HG03558 (cell line): ENCODE results near the gene EVX2.

Experiments
- ATAC-seq: cut with Tn5 transposase; IDR thresholded peaks from one replicate; pipeline ENCODE4 v1.9.1; 2021; ENCODE audit warnings: moderate number of reproducible peaks; ENCODE audit not compliant: unreplicated experiment; ENCODE audit errors: extremely low read depth

Gene EVX2

DNA sequence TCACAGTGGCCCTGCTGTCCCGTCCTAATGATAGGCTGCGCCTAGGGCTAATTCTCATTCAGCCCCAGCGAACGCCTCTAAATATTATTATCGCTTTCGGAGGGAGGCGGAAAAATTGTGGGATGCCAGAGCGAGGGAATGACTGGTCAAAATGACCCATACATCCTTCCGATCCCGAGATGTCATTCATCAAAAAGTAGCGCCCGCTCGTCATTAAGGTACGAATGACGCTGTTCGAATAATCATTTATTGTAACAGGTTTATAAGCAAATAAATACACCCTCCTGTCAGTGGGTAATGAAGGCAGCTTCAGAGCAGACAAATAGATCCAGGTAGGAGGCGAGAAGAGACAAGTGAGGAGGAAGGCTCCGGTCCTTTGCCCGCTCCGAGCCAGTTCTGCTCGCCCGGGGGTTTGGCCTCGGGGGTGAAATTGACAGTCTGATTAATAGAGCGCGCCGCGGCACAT lies at the start of gene EVX2:
TSS of gene EVX2 (minus strand) at position 167 of the 466 bp plus-strand sequence. CDS start 186 bp downstream, outside the sequence.
- no peak for ATAC-seq

DNA sequence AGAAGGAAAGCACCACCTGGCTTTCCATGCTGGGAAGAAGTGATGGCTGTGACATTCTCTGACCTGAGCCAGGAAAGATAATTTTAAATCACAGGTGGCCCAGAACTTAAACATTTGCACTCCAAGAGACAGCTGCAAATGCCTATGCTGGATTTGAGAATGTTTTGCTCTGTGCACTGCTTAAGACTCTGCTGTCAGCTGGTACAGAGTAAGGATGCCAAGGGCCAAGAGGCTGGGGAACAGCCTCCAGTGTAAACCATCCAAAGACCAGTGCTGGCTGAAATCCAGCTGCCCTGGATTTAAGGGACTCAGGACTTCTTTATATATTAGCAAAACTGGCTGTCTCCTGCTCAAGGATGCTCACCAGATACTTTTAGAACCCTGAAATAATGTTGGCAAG lies 49.6 kb upstream of the EVX2 start:
- ATAC-seq, result no peak

DNA sequence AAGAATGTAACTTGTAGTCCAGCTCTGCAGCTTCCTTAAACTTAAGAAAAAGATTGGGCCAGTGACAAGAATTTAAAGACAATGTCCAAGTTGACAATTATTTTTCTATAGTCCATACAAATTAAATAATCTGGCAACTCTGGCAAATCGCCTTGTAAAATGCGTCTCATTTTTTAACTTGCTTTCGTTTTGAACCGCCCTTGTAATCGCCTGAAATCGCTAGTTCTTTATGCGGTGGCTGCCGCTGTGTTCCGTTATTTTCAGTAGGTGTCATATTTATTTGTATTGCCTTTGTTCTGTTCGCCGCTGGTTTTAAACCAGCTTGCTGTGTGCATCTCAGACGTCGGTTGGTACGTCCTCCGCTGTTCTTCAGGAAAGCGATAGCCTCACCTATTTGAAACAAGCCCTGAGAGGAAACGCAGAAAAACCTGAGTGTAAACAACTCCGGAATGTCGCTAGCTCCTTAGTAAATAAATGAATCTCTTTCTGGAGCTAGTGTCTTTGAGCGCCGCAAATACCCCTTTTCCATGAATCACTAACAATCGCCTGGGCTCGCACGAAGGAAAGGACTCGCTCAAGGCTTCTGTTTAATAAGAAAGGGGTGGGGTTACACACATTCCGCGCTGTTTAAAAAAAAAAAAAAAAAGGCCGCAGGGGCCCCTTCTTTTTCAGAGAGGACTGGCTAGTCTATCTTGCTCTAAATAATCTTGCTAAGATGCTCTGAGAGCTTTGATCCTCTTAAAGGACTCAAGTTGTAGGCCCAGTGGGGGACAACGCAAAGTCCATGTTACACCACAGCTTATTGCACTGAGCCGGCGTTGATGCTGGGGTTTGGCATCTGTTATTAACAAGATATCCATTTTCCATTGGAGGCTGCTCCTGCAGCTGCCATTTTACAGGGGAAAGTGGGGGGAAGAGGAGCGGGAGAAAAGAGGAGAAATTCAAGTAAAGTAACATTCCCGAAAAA lies 48.7 kb upstream of the EVX2 start:
- ATAC-seq, result no peak

DNA sequence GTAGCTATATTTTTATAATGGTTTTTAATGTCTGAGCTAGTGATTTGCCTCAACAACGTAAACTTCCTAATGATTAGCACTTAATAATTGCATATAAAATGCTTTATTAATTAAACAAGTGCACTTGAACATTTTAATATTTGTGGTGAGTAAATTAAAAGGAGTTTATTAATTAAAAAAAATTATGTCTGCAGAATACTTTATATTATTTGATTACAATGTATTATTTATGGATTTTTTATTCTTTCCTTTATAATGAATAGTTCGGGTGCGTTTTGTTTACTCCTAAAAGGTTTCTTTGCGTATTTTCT lies 48.0 kb upstream of the EVX2 start:
- ATAC-seq, result no peak

DNA sequence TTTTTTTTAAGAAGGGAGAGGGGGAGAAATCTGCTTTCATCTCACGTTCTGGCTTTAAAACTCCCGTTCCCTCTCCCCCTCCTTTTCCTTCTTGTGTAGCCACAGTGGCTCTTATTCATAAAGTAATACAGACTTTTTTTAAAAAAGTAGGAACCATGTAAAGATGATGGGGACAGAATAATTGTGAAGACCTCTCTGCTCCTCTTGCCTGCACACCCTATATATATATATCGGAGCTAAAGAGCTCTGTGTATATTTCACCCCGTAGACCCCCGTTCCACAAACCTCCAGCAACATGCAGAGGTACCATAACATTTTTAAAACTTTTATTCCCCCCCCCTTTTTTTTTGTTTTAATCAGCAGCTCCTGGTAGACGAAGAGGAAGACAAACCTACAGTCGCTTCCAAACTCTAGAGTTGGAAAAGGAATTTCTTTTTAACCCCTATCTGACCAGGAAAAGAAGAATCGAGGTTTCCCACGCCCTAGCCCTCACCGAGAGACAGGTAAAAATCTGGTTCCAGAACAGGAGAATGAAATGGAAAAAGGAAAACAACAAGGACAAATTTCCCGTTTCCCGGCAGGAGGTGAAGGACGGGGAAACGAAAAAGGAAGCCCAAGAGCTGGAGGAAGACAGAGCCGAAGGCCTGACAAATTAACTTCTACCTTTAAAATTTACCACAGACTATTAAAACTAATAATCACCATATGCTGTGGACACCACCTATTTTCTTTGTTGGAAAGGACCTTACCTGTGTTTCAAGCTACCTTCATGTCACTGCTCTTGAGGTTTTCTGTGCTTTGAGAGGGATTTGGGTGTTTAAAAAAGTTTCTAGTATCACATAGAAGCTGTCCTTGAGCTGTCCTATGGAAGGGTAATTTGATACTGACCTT lies 47.4 kb upstream of the EVX2 start:
- no peak for ATAC-seq

DNA sequence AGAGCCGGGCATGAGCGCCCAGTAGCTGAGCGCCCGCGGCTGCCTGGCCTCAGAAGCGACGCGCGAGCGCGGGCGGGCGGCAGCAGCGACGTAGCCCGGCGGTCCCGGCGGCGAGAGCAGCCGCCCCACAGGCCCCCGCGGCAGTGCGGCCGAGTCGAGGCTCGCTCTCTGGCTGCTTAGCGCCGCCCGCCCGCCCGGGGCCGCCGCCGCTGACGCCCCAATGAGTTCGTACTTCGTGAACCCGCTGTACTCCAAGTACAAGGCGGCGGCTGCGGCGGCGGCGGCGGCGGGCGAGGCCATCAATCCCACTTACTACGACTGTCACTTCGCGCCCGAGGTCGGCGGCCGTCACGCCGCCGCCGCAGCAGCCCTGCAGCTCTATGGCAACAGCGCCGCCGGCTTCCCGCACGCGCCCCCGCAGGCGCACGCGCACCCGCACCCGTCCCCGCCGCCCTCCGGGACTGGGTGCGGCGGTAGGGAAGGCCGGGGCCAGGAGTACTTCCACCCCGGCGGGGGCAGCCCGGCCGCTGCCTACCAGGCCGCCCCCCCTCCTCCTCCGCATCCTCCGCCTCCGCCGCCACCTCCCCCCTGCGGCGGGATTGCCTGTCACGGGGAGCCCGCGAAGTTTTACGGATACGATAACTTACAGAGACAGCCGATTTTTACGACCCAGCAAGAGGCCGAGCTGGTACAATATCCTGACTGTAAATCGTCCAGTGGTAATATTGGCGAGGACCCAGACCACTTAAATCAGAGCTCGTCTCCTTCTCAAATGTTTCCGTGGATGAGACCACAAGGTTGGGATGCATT lies 46.6 kb upstream of the EVX2 start:
- no peak for ATAC-seq

DNA sequence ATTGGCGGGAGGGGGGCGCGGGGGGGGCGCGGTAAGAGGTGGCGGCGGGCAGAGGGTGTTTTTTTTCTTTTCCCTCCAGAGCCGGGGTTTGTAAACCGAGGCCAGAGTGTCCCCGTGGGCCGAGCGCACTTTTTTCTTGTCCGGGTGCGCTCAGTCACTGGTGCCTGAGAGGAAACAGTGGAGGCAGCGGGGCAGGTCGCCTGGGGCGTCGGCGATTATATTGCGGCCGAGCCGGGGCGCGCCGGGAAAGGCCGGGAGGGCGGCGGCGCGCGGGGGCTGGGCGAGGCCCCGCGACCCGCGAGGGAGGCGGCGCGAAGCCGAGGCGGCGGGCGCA lies 46.0 kb upstream of the EVX2 start:
- no peak for ATAC-seq

DNA sequence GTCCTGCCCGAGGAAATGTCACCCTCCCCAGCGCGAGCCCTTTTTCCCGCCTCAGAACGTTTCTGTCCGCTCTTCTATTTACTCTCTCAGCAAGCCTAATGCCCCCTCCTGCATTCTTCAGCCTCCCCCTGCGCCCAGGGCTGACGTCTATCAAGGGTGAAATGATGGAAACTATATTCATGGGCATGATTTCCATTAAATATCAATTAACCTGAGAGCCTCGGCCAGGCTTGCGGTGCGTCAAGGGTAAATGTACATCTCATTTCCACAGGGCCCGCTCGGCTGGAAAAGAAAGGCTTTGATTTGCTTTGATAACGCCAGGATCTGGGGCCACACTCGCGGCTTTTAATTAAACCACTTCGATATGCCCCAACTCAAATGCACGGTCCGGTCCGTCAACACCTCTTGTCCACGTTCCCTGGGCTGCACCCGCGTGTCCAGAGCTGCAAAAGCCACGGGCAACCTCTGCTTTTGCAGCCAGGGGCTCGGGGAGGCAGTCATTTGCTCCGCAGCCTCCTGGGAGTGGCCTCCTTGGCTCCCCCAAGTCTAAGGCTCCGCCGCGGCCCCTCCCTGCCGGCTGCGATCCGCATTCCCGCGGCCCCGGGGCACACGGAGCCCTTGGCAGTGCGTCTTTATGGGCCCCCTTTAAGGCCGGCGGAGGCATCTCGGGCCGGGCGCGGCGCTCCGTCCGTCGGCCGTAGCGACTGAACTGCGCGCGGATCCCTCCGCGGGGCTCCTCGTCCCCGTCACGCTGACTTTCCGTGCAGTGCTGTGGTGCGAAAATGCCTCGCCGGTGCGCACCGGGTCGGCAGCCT lies 45.4 kb upstream of the EVX2 start, which contains the start of gene HOXD8:
TSS of gene HOXD8 (plus strand) at position 724 of the 815 bp plus-strand sequence. CDS start 662 bp downstream, outside the sequence.
- ATAC-seq, result no peak

DNA sequence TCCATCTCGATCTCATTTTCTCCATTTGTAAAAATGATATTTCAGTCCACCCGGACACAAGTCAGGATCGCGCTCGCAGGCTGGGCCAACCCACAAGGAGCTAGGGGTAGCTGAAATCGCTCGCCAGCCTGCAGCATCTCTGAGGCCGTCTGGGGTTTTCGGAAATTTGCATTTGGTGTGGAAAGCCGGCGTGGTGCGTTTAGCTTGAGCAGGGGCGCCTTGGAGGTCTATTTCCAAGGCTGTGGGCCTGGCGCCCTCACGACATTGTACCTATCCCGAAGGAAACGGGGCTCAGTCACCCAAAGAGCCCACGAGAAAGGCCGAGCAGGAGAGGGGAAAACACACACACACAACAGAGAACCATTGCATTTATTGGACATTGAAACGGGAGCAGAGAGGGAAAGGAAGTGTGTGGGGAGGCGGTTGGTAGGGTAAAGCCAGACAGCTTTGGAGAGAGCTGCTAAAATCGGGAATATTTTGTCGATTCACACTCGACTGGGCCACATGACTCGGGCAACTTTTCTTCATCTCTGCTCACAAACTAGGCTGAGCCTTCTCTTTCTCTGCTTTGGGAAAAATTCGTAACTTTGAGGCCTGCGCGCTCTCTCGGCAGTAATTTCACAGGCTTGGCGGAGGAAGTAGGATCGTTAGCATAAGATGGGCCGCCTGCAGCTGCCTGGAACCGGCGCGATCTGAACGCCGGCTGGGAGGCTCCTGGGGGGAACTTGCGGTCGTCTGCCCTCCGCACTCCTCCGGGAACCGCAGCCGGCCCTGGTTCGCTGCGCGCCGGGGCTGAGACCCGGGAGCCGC lies 44.6 kb upstream of the EVX2 start:
- no peak for ATAC-seq

DNA sequence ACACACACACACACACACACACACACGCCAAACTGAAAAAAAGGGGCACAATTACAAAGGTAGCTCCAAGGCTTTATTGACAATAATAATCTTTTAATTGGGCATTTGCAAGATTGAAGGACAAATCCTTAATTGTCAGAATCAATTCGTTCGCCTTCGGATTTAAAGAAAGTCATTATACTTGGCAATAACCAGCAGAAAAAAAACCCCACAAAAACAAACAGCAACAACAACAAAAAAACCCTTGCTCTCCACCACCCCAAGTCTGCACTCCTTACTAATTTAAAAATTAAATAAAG lies 44.0 kb upstream of the EVX2 start:
- no peak for ATAC-seq

DNA sequence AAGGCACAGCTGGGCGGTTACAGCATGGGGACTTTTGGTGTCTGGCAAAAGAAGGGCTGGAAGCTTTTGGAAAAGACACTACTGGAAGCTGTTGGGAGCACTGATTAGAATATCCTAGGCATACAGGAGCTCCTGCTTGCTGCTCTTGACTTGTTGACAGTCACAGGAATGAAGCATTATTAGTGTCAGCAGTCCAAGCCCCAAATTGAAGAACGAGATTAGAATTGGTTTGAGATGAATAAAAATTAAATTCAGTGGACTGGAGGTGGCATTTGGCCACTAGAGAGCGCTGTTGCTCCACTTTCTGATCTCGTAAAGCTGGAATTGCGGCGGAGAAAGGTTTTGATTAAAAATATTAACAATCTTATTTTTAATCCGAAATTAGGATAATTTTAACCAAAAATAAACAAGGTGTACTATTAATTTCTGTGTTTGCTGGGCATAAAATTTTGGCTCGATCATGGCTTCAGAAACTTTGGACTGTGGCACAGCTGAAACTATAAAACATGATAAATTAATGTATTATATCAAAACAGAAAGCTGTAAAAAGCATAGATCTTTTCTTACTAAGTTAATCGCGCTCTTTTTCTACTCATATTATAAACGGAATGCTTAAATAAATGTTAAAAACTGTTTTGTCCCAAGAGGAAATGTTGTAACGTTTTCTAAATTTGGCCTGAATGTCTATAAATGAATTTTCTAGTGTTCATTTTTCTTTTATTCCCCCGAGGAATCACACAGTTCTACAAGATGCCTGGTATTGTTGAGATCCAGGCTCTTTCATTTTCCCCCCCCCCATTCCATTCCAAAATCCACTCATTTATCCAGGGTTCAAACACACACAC lies 43.4 kb upstream of the EVX2 start:
- ATAC-seq, result no peak

DNA sequence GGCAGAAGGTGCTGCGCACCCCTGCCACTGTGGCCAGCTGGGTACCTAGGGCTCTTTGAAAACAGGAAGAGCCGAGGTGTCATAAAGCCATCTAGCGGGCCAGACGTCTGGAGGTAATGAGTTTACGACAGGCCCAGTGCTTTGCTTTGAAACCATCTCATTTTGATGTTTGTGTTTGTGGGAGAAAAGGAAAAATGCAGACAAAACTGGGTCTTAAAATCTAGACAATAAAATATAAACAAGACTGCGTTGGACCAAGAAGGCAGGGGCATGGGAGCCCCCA lies 42.0 kb upstream of the EVX2 start:
- no peak for ATAC-seq

DNA sequence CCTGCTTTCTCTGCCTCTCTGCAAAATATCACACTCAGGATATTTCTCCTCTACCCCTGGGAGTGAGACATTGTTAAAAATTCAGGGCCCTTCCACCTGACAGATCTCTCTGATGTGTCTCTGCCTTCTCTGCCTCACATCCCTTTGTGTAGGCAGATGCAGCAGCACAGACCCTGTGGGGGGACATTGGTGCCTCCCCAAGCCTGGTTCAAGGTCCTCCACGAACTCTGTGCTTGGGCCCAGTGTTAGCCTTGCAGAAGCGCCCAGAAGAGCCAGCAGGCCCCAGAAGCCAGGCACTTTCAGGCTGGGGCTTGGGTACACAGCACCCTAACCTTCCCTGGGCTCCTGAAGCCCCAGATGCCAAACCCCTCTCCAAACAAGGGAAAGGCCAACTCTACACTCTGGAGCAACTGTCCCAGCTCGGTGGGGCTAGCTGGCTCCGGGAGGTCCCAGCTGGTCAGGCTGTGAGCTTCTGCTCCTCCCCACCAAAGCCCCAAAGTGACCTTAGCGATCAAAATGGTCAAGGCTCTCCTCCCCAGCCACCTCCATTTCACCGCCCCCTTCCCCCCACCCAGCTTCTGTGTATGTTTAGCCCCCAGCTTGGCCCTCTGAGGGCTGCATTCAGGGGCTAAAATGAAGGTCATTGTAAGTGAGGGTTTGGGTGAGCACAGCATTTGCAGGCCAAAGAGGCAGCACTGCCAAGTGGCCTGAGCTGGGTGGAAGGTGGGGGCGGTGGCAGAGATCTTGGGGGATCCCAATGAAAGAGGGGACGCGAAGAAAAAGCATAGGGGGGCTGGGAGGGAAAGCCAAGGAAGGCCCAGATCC lies 41.4 kb upstream of the EVX2 start:
- no peak for ATAC-seq

DNA sequence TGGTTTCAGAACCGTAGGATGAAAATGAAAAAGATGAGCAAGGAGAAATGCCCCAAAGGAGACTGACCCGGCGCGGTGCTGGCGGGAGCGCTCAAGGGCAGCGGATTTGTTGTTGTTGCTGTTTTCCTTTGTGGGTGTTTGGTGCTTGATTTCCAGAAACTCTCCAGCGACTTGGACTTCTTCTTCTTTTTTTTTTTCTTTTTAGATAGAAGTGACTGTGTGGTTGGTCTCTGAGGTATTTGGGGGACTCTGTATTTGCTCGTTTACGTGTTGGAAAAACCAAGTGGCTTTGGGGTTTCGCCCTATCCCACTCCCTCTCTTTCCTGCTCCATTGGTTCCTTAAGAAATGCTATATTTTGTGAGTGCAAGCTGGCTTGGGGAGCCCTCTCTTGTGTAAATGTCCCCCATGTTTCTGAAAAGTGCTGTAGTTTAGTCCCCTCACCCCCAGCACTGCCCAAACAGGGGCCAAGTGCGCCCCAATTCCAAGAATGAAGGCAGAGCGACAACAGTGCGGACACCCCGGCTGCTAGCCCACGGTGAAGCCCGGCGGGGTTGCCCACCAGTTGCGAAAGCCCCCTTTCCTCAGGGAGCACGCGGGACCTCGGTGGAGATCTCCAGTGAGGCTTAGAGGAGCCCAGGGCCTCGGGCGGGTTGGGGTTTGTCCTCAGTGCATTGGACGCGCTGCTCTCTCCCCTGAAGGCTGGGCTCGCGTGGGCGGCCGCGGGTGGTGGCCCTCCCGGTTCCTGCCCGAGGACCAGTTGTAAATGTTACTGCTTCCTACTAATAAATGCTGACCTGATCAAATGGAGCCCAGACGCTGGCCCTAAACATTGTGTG lies 40.6 kb upstream of the EVX2 start:
- no peak for ATAC-seq

DNA sequence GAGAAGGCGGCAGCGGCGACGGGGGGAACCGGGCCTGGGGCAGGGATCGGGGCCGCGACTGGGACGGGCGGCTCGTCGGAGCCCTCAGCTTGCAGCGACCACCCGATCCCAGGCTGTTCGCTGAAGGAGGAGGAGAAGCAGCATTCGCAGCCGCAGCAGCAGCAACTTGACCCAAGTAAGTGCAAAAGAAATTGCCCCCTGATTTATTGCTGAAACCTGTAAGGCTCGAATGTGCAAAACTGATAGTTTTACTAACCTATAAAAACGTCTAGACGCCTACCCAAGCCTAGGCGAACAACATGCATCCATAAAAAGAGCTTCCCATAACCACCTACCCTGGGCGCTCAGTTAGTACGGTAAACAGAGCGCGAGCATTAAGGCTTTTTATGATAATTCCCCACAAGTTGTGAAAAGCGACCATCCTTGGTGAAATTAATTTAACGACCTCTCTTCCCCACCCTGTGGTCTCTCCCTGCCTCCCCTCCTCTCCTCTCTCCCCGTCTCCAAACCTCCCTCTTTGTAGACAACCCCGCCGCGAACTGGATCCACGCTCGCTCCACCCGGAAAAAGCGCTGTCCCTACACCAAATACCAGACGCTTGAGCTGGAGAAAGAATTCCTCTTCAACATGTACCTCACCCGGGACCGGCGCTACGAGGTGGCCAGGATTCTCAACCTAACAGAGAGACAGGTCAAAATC lies 39.8 kb upstream of the EVX2 start:
- ATAC-seq, result no peak
